IPS-18c (cell line): ENCODE measurements around the gene SSBP1.

ENCODE experiments used
- H3K4me3 ChIP-seq: 2 replicates; pipeline ENCODE4 v1.7.0; 2013; ENCODE audit warnings: low read depth, mild to moderate bottlenecking, low read length, moderate library complexity; ENCODE audit not compliant: insufficient read depth
- H3K9me3 ChIP-seq: one replicate; pipeline ENCODE4 v1.6.1; 2013; ENCODE audit warnings: mild to moderate bottlenecking, low read length, moderate library complexity; ENCODE audit not compliant: control insufficient read depth, insufficient read depth

Gene SSBP1

GRCh38 chr7:141704741-141705140, 33.4 kb upstream of the SSBP1 start:
- Histone ChIP-seq H3K4me3 (no peak overlapping the region), H3K9me3 (no peaks in the 10 kb centered on the region)

- H3K9me3 ChIP-seq: no peaks in the 10 kb centered on the region
- no peak overlapping the region for H3K4me3 ChIP-seq
Observed at GRCh38 chr7:141706239-141707064, 31.7 kb upstream of the SSBP1 start.

GRCh38 chr7:141708351-141708750, 29.8 kb upstream of the SSBP1 start, which contains the start of gene WEE2:
WEE2 (plus strand) TSS chr7:141708353; CDS start chr7:141708759, 406 bp downstream.
- no peaks in the 10 kb centered on the region for H3K9me3 ChIP-seq
- no peak within 1 kb of the TSS for H3K4me3 ChIP-seq

GRCh38 chr7:141709318-141709717, 28.8 kb upstream of the SSBP1 start:
- H3K9me3 ChIP-seq: no peaks in the 10 kb centered on the region
- H3K4me3 ChIP-seq: no peak overlapping the region

GRCh38 chr7:141709749-141710148, 28.4 kb upstream of the SSBP1 start:
- Histone ChIP-seq H3K9me3 (no peaks in the 10 kb centered on the region), H3K4me3 (no peak overlapping the region)

GRCh38 chr7:141710301-141710700, 27.9 kb upstream of the SSBP1 start:
- Histone ChIP-seq H3K4me3 (no peak overlapping the region), H3K9me3 (no peaks in the 10 kb centered on the region)

GRCh38 chr7:141712603-141713255, 25.4 kb upstream of the SSBP1 start:
- Histone ChIP-seq H3K4me3 (no peak overlapping the region), H3K9me3 (no peaks in the 10 kb centered on the region)

GRCh38 chr7:141713890-141714289, 24.3 kb upstream of the SSBP1 start:
- Histone ChIP-seq H3K9me3 (no peaks in the 10 kb centered on the region), H3K4me3 (no peak overlapping the region)

GRCh38 chr7:141714571-141714970, 23.6 kb upstream of the SSBP1 start:
- Histone ChIP-seq H3K9me3 (no peaks in the 10 kb centered on the region), H3K4me3 (no peak overlapping the region)

GRCh38 chr7:141715018-141715417, 23.1 kb upstream of the SSBP1 start:
- no peak overlapping the region for H3K4me3 ChIP-seq
- no peaks in the 10 kb centered on the region for H3K9me3 ChIP-seq

GRCh38 chr7:141715794-141716689, 22.1 kb upstream of the SSBP1 start:
- Histone ChIP-seq H3K9me3 (no peaks in the 10 kb centered on the region), H3K4me3 (no peak overlapping the region)

DNA sequence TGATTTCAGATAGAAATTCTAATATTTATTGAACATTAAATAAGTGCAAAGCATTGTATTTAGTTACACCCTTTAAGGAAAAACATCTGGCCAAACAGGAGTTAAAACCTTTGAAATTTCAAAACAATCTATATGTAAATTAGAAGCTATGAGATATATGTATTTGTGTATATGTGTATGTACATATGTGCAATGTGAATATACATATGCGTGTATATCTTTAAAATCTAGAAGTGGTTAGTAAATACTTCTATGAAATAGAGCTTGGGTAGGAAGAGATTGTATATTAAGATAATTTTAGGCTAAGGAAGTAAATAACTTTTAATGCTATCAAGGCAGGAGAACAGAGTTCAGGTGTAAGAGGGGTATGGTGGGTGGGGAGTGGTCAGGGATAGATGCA, 20.7 kb upstream of the SSBP1 start:
- no peak overlapping the region for H3K4me3 ChIP-seq
- H3K9me3 ChIP-seq: no peaks in the 10 kb centered on the region

GRCh38 chr7:141722529-141722928, 15.6 kb upstream of the SSBP1 start:
- H3K4me3 ChIP-seq: no peak overlapping the region
- H3K9me3 ChIP-seq: no peaks in the 10 kb centered on the region

DNA sequence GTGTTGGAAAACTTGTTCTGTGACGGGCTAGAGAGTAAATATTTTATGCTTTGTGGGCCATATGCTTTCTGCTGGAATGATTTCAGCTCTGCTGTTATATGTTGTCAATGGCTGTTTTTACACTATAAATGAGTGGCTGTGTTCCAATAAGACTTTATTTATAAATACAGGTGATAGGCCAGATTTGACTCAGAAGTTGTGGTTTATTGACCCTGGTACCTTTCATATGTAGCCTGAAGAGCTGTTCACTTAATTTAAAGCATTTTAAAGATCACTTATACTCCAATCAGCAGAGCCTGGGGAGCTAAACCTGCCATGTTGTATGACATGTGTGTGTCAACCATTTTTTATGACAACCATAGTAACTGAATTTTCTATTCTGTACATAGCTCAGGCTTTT, 9.1 kb upstream of the SSBP1 start:
- Histone ChIP-seq H3K9me3 (no peaks in the 10 kb centered on the region), H3K4me3 (no peak overlapping the region)

- Histone ChIP-seq H3K4me3 (no peak overlapping the region), H3K9me3 (no peaks in the 10 kb centered on the region)
Observed at GRCh38 chr7:141731476-141732149, 6.5 kb upstream of the SSBP1 start.

- peak overlapping the region; percentile 80 for H3K4me3 ChIP-seq
- H3K9me3 ChIP-seq: no peaks in the 10 kb centered on the region
Observed at GRCh38 chr7:141737118-141737835, 881 bp upstream of the SSBP1 start.
